MCF 10A (cell line): ENCODE data around the gene COX7C. TPM values are rescaled to one million over a fixed set of nuclear protein-coding genes. Genes with fewer than 3 reads are reported as not detected.
"Not testable (repeated sequence)": the region's sequence is repeated elsewhere in the genome, so short reads cannot be mapped to it uniquely, and the experiment has no call there.

ENCODE experiments used
- Bru-seq: library from RNA; stranded (reverse); fragments of 400-500 nt; gene quantifications from one replicate; lab custom pipeline; 2021; lab: Mats Ljungman, UMichigan
- BruChase-seq, 2 experiments: library from RNA; stranded (reverse); fragments of 400-500 nt; gene quantifications; one replicate each; lab custom pipeline; 2021; lab: Mats Ljungman, UMichigan
- BruUV-seq: library from RNA; stranded (reverse); fragments of 400-500 nt; replicated peaks from 2 replicates; lab custom pipeline; 2021; lab: Mats Ljungman, UMichigan
- CTCF ChIA-PET: fragments of 300-600 bp; sonication (Branson Sonifier 250); formaldehyde crosslinking; extraction: SDS; loops from one replicate; lab custom pipeline; 2021; ENCODE audit warnings: antibody characterized with exemption, inconsistent platforms; lab: Yijun Ruan, JAX
- POLR2A ChIA-PET: fragments of 300-600, 350-650 bp; sonication (Branson Sonifier 250); formaldehyde crosslinking; extraction: SDS; loops from one replicate; lab custom pipeline; 2020; ENCODE audit warnings: antibody characterized with exemption, inconsistent platforms; lab: Yijun Ruan, JAX
- DNase-seq: peaks from one replicate; pipeline ENCODE4 v3.0.0-alpha.2; 2018; ENCODE audit not compliant: unreplicated experiment
- H3K27ac Mint-ChIP-seq: one replicate; pipeline ENCODE4 v1.8.0; 2022; ENCODE audit warnings: mild to moderate bottlenecking, low read depth, mixed read lengths; ENCODE audit not compliant: unreplicated experiment
- H3K27me3 Mint-ChIP-seq: one replicate; pipeline ENCODE4 v1.8.0; 2022; ENCODE audit warnings: mixed read lengths; ENCODE audit not compliant: insufficient read depth, unreplicated experiment
- H3K36me3 Mint-ChIP-seq: one replicate; pipeline ENCODE4 v1.8.0; 2022; ENCODE audit warnings: mild to moderate bottlenecking, moderate library complexity, mixed read lengths; ENCODE audit not compliant: insufficient read depth, unreplicated experiment
- H3K4me1 Mint-ChIP-seq: one replicate; pipeline ENCODE4 v1.8.0; 2022; ENCODE audit warnings: mixed read lengths; ENCODE audit not compliant: insufficient read depth, unreplicated experiment
- H3K4me3 Mint-ChIP-seq: one replicate; pipeline ENCODE4 v1.8.0; 2022; ENCODE audit warnings: mild to moderate bottlenecking, moderate library complexity, mixed read lengths; ENCODE audit not compliant: unreplicated experiment
- H3K9me3 Mint-ChIP-seq: one replicate; pipeline ENCODE4 v1.8.0; 2022; ENCODE audit warnings: mixed read lengths; ENCODE audit not compliant: unreplicated experiment
- intact Hi-C: fragments of 100-400 bp; cut with micrococcal nuclease; formaldehyde crosslinking; loops from 2 replicates; pipeline ENCODE4 v1.14.1; 2022
- long read RNA-seq: library from polyadenylated mRNA; stranded (forward); transcript quantifications from one replicate; pipeline ENCODE4 v2.0.0, GENCODE V29; 2022
- total RNA-seq: library from RNA; stranded (reverse); gene quantifications from 2 replicates; pipeline ENCODE4 v1.2.3, GENCODE V29; 2022
- TF ChIP-seq, protein P1 (sequence below): fragments of 200-600 bp; IDR thresholded peaks from one replicate; pipeline ENCODE4 v1.8.0; 2022; ENCODE audit warnings: antibody characterized with exemption, mild to moderate bottlenecking; ENCODE audit not compliant: unreplicated experiment

Gene COX7C, protein sequence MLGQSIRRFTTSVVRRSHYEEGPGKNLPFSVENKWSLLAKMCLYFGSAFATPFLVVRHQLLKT
- total RNA-seq = 402 and 460 TPM in 2 replicates
- Bru-seq, nascent RNA = percentile 98 among the genes with signal in this experiment
- BruChase-seq, experiment 1, labeled RNA remaining after a 6-hour chase = percentile 98 among the genes with signal in this experiment
- percentile 97 among the genes with signal in this experiment for BruChase-seq, experiment 2, labeled RNA remaining after a 2-hour chase
- long read RNA-seq, transcript COX7C-201 (3 exons, 666 nt) = major isoform, 390 of 477 reads
- long read RNA-seq, transcript COX7C-205 (3 exons, 369 nt) = minor isoform, 68 of 477 reads
- long read RNA-seq, partial matches to known transcripts = 2 of 477 reads
- long read RNA-seq, other reads (novel, unspliced or antisense) = 13 of 477 reads

DNA sequence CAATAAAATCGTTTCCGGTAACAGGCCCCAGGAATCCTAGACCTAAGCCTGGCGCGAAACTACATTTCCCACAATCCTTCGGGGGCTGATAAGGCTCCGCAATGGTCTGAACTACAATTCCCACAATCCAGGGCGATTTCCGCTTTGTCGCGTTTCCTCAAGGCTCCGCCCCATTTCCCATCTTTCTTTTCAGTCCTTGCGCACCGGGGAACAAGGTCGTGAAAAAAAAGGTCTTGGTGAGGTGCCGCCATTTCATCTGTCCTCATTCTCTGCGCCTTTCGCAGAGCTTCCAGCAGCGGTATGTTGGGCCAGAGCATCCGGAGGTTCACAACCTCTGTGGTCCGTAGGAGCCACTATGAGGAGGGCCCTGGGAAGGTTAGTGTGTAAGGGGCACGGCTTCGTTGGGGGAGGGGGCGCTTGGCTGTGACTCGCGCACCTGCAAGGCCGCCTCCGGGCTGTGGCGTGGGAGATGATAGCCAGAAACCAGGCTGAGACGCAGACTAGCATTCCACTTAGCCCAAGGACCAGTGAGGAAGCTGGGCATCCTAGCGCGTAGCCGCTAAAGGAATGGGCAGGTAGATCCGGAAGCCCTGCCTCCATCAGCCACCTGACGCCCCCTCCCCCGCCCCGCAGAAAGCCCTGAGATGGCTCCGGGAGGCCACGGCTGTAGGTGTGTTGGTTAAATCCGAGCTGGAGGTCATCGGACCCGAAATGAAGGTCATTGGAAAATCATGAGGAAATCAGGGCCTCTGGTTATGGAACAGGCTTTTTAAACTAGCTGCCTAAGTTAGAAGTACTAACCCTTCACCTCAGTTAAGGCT is at the start of gene COX7C:
Gene COX7C (plus strand): TSS at position 186 of the 821 bp plus-strand sequence. CDS start 115 bp downstream, at position 301.
- Mint-ChIP-seq H3K9me3 (peaks cover 7% of the 10 kb centered on the region), H3K27me3 (peaks cover 28% of the 10 kb centered on the region), H3K36me3 (peaks cover 47% of the 10 kb centered on the region), H3K4me1 (peaks cover 9% of the 10 kb centered on the region), H3K27ac (peak within 1 kb of the TSS; percentile 94), H3K4me3 (peak within 1 kb of the TSS; percentile 98)
- ChIA-PET CTCF (interaction anchor here (0.5 to 1.6 kb wide), 4 partner anchors 26 to 452 kb away, joined by 3 read pairs; no protein-coding TSS in a partner anchor), POLR2A (interaction anchor here (0.7 to 1.1 kb wide), 4 partner anchors 198 to 651 kb away, joined by 3 read pairs; no protein-coding TSS in a partner anchor)
- TF ChIP-seq, protein P1, sequence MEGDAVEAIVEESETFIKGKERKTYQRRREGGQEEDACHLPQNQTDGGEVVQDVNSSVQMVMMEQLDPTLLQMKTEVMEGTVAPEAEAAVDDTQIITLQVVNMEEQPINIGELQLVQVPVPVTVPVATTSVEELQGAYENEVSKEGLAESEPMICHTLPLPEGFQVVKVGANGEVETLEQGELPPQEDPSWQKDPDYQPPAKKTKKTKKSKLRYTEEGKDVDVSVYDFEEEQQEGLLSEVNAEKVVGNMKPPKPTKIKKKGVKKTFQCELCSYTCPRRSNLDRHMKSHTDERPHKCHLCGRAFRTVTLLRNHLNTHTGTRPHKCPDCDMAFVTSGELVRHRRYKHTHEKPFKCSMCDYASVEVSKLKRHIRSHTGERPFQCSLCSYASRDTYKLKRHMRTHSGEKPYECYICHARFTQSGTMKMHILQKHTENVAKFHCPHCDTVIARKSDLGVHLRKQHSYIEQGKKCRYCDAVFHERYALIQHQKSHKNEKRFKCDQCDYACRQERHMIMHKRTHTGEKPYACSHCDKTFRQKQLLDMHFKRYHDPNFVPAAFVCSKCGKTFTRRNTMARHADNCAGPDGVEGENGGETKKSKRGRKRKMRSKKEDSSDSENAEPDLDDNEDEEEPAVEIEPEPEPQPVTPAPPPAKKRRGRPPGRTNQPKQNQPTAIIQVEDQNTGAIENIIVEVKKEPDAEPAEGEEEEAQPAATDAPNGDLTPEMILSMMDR = no peak
- intact Hi-C loops = loop anchor here (5.0 kb wide), 1 partner anchor 794 kb away; the partner anchor contains the start of gene CCNH
- TSS peak; percentile 59 for BruUV-seq
- peak; percentile 96 for DNase-seq

GRCh38 chr5:86569522-86570426 is 48.0 kb upstream of the COX7C start:
- CTCF ChIA-PET, H3K4me1 Mint-ChIP-seq, H3K36me3 Mint-ChIP-seq, DNase-seq, H3K4me3 Mint-ChIP-seq, H3K27ac Mint-ChIP-seq, intact Hi-C loops, POLR2A ChIA-PET, BruUV-seq, H3K27me3 Mint-ChIP-seq, H3K9me3 Mint-ChIP-seq: not testable (repeated sequence)

GRCh38 chr5:86570427-86571083 is 47.2 kb upstream of the COX7C start:
- Mint-ChIP-seq H3K4me1 (no peaks in the 10 kb centered on the region), H3K36me3 (no peaks in the 10 kb centered on the region), H3K9me3 (no peaks in the 10 kb centered on the region), H3K27me3 (no peaks in the 10 kb centered on the region), H3K4me3 (no peak overlapping the region), H3K27ac (no peak overlapping the region)
- ChIA-PET POLR2A (no interaction called here), CTCF (no interaction called here)
- DNase-seq = no peak
- TF ChIP-seq, protein P1 = no peak
- BruUV-seq = no TSS peak
- intact Hi-C loops = no loop called here

DNA sequence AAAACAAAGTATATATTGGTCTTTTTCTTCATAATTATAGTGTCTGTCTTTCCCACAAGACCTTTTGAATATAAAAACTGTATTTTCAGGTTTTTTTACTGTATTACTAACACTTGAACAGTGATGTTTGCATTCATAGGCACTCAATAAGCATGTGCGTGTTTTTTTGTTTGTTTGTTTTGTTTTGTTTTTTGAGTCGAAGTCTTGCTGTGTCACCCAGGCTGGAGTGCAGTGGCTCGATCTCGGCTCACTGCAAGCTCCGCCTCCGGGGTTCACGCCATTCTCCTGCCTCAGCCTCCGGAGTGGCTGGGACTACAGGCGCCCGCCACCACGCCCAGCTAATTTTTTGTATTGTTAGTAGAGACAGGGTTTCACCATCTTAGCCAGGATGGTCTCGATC is 46.6 kb upstream of the COX7C start:
- CTCF ChIA-PET = interaction anchor here (0.6 kb wide), 1 partner anchor 1092 kb away, joined by 5 read pairs; no protein-coding TSS in a partner anchor
- BruUV-seq, DNase-seq, H3K4me1 Mint-ChIP-seq, POLR2A ChIA-PET, H3K36me3 Mint-ChIP-seq, H3K9me3 Mint-ChIP-seq, H3K27ac Mint-ChIP-seq, intact Hi-C loops, H3K27me3 Mint-ChIP-seq, H3K4me3 Mint-ChIP-seq: not testable (repeated sequence)
